Natural killer cell (primary cell): ENCODE results near the gene SLC22A4. TPM values are rescaled to one million over a fixed set of nuclear protein-coding genes. Genes with fewer than 3 reads are reported as not detected.

Experiments
- ATAC-seq, 3 donors: fragments of 150-1000 bp in 2 of 3; fragments of 200-7000 bp in 1 of 3; cut with Tn5 transposase; 1 replicate in 1 of 3; 2 replicates in 2 of 3; pipeline ENCODE4 v1.10.0; 2021; ENCODE audit warnings: mild to moderate bottlenecking in 2 of 3, moderate library complexity in 2 of 3
- DNase-seq, 2 donors: peaks; one replicate each; pipeline versions ENCODE4 v3.0.0 to v3.0.0-alpha.2; 2013 to 2021; ENCODE audit warnings: mixed read lengths in 1 of 2
- H3K27ac ChIP-seq: one replicate; pipeline ENCODE4 v1.5.1; 2013; ENCODE audit warnings: mild to moderate bottlenecking, low read length
- H3K27me3 ChIP-seq: one replicate; pipeline ENCODE4 v1.6.1; 2013; ENCODE audit warnings: low read length; ENCODE audit not compliant: control insufficient read depth, insufficient read depth
- H3K36me3 ChIP-seq: one replicate; pipeline ENCODE4 v1.6.1; 2013; ENCODE audit warnings: low read length; ENCODE audit not compliant: control insufficient read depth, insufficient read depth
- H3K4me1 ChIP-seq: one replicate; pipeline ENCODE4 v1.6.1; 2013; ENCODE audit warnings: low read length; ENCODE audit not compliant: control insufficient read depth, insufficient read depth
- H3K4me3 ChIP-seq: one replicate; pipeline ENCODE4 v1.5.1; 2013; ENCODE audit warnings: low read length
- H3K9me3 ChIP-seq: one replicate; pipeline ENCODE4 v1.6.1; 2013; ENCODE audit warnings: low read length; ENCODE audit not compliant: control insufficient read depth, insufficient read depth
- H3K27ac Mint-ChIP-seq, 2 donors: one replicate each; pipeline ENCODE4 v1.8.0; 2022; ENCODE audit warnings: mild to moderate bottlenecking in 2 of 2, mixed read lengths in 2 of 2, moderate library complexity in 1 of 2
- H3K27me3 Mint-ChIP-seq, 2 donors: one replicate each; pipeline ENCODE4 v1.8.0; 2022; ENCODE audit warnings: low read depth in 2 of 2, mixed read lengths in 2 of 2
- H3K36me3 Mint-ChIP-seq: one replicate; pipeline ENCODE4 v1.8.0; 2022; ENCODE audit warnings: mixed read lengths
- H3K4me1 Mint-ChIP-seq, 2 donors: one replicate each; pipeline ENCODE4 v1.8.0; 2022; ENCODE audit warnings: mixed read lengths in 2 of 2
- H3K4me3 Mint-ChIP-seq: one replicate; pipeline ENCODE4 v1.8.0; 2022; ENCODE audit warnings: mild to moderate bottlenecking, moderate library complexity, mixed read lengths
- H3K9me3 Mint-ChIP-seq, 2 donors: one replicate each; pipeline ENCODE4 v1.8.0; 2022; ENCODE audit warnings: mixed read lengths in 2 of 2
- WGBS: methylation state at CpG from one replicate; pipeline ENCODE4 v1.1.7; 2013; ENCODE audit warnings: missing lambda C conversion rate; ENCODE audit not compliant: insufficient coverage; 5-methylcytosine and 5-hydroxymethylcytosine counted together
- intact Hi-C: fragments of 100-400 bp; cut with micrococcal nuclease; formaldehyde crosslinking; loops from one replicate; pipeline ENCODE4 v1.14.2; 2022
- total RNA-seq, 4 donors: library from RNA; stranded (reverse); fragments of 120-200 nt in 1 of 4; gene quantifications; one replicate each; pipeline versions ENCODE4 v1.2.3 to v1.2.4, GENCODE V29; 2013 to 2022
- TF ChIP-seq, protein P1 (sequence below): fragments of 200-600 bp; IDR thresholded peaks from one replicate; pipeline ENCODE4 v1.8.0; 2022; ENCODE audit warnings: antibody characterized with exemption

SLC22A4 gene
- total RNA-seq, 3 donors from 2014 or later (not counting 1 experiment from before 2014, with no cell fraction given): 0.14 to 2.3 (median 0.27) TPM

DNA sequence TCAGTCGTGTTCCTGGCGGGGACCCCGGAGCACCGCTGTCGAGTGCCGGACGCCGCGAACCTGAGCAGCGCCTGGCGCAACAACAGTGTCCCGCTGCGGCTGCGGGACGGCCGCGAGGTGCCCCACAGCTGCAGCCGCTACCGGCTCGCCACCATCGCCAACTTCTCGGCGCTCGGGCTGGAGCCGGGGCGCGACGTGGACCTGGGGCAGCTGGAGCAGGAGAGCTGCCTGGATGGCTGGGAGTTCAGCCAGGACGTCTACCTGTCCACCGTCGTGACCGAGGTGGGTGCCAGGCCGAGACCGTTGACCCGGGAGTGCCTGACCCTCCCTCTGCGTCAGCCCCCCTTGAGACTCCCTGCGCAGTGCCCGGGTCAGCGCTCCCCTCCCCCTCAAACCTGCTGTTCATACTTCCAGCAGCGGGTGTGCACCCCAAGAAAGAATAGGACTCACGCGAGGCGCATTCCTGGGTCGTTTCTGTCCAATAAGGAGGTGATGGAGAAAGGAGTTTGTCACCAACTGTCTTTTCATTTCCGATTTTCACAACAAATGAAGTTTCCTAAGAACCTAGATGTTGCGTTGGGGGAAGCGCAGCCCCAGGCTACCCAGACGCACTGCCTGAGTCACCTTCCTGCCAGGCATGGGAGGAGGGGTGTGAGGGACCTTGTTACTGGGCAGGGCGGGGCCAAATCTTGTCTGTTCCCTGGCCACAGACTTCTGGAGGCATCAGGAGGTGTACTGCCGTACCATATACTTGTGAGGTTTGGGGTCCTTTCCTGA, 722 bp downstream of the SLC22A4 start:
- peak; percentile 62 to 70 (median 67) for ATAC-seq
- H3K4me1 ChIP-seq: peaks cover 25% of the 10 kb centered on the region
- H3K27me3 Mint-ChIP-seq: peaks cover 46 to 56% of the 10 kb centered on the region in 2 donors
- DNase-seq: peak; percentile 30 to 65
- under 1% methylated on average over 49 of the region's 50 CpGs for WGBS
- peak overlapping the region; percentile 93 for H3K4me3 Mint-ChIP-seq
- TF ChIP-seq, protein P1, sequence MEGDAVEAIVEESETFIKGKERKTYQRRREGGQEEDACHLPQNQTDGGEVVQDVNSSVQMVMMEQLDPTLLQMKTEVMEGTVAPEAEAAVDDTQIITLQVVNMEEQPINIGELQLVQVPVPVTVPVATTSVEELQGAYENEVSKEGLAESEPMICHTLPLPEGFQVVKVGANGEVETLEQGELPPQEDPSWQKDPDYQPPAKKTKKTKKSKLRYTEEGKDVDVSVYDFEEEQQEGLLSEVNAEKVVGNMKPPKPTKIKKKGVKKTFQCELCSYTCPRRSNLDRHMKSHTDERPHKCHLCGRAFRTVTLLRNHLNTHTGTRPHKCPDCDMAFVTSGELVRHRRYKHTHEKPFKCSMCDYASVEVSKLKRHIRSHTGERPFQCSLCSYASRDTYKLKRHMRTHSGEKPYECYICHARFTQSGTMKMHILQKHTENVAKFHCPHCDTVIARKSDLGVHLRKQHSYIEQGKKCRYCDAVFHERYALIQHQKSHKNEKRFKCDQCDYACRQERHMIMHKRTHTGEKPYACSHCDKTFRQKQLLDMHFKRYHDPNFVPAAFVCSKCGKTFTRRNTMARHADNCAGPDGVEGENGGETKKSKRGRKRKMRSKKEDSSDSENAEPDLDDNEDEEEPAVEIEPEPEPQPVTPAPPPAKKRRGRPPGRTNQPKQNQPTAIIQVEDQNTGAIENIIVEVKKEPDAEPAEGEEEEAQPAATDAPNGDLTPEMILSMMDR: no peak
- H3K27ac ChIP-seq: peak overlapping the region; percentile 43
- H3K36me3 ChIP-seq: no peaks in the 10 kb centered on the region
- H3K36me3 Mint-ChIP-seq: no peaks in the 10 kb centered on the region
- peaks cover 13% of the 10 kb centered on the region for H3K27me3 ChIP-seq
- H3K27ac Mint-ChIP-seq: peak overlapping the region in 1 of 2 donors; percentile 70
- H3K4me1 Mint-ChIP-seq: peaks cover 11 to 27% of the 10 kb centered on the region in 2 donors
- intact Hi-C loops: no loop called here
- H3K4me3 ChIP-seq: peak overlapping the region; percentile 64
- no peaks in the 10 kb centered on the region for H3K9me3 ChIP-seq
- no peaks in the 10 kb centered on the region for H3K9me3 Mint-ChIP-seq

DNA sequence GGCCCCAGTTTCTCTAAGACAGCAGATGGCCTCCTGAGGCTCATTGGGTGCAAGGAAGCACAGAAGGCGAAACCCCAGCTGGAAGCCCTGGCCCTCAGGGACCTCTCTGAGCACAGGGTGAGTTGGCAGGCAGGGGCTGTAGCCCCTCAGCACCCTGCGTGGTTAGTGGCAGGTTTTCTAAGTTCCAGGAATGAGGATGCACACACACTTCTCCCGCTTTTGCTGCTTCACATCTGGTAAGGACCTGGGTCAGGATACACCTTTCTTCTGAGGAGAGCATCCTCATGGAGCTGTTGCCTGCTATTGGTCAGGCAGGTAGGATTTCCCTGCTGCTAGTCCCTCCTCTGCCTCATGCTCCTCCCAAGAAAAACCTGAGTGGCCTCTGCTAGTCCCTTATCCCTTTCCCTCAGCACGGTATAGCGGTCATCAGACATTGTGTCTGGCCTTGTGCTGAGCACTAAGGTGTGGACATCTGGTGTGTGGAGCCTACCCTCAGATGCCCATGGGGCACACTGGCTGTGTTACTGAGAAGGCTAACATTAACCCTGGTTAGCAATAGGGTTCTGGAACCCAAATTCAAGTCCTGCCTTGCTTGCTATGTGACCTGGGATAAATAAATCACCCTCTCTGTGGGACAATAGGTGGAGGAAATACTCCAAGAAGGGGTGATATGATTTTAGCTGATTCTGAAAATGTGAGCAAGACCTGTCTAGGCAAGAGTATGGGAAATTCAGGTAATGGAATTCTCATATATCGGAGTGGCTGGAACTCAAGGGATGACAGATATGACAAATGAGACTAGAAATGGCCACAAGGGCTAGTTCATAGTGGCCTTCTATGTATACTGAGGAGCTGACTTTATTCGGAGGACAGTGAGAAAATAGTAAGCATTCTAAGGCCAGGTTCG, 1.6 kb downstream of the SLC22A4 start:
- intact Hi-C loops: no loop called here
- peaks cover 25% of the 10 kb centered on the region for H3K4me1 ChIP-seq
- Mint-ChIP-seq H3K9me3 (no peaks in the 10 kb centered on the region), H3K4me3 (peak overlapping the region; percentile 93), H3K36me3 (no peaks in the 10 kb centered on the region), H3K27me3 (peaks cover 44 to 48% of the 10 kb centered on the region in 2 donors), H3K27ac (no peak overlapping the region), H3K4me1 (peaks cover 11 to 27% of the 10 kb centered on the region in 2 donors)
- DNase-seq (no peak), ATAC-seq (no peak)
- H3K4me3 ChIP-seq: no peak overlapping the region
- H3K9me3 ChIP-seq: no peaks in the 10 kb centered on the region
- H3K36me3 ChIP-seq: no peaks in the 10 kb centered on the region
- TF ChIP-seq, protein P1: no peak
- 89% methylated on average over 8 of the region's 8 CpGs for WGBS
- H3K27ac ChIP-seq: no peak overlapping the region
- peaks cover 13% of the 10 kb centered on the region for H3K27me3 ChIP-seq

DNA sequence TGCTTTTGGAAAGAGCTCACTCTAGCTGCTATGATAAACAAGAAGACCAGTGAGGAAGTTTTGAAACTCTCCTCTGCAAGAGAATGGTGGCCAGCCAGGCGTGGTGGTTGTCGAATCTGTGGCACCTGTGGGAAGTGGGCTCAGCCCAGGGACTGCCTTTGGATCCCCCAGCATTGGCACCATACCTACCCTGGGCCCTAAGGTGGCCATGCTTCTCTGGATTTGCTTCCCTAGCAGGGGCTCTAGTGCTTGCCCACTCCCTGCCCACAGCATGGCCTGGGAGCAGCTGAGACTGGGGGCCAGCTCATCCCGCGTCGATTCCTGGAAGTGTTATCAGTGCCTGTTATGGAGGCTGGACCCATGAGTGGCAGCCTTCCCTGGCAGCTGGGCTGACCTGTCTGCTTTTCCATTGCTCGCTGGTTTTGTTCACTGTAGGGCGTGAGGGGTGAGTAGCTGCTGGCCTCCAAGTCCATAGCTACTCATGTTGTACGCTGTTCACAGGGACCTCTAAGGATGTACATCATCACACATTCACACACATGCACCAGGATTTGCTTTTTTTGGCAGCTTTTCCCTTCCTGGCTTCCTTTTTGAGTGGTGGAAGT, 2.3 kb downstream of the SLC22A4 start:
- H3K4me1 Mint-ChIP-seq: peaks cover 11 to 27% of the 10 kb centered on the region in 2 donors
- H3K27ac Mint-ChIP-seq: no peak overlapping the region
- 92% methylated on average over 7 of the region's 8 CpGs for WGBS
- intact Hi-C loops: no loop called here
- H3K9me3 Mint-ChIP-seq: no peaks in the 10 kb centered on the region
- ATAC-seq: no peak
- Histone ChIP-seq H3K9me3 (no peaks in the 10 kb centered on the region), H3K27me3 (peaks cover 11% of the 10 kb centered on the region), H3K4me3 (no peak overlapping the region), H3K36me3 (no peaks in the 10 kb centered on the region), H3K27ac (no peak overlapping the region), H3K4me1 (peaks cover 25% of the 10 kb centered on the region)
- peaks cover 38 to 41% of the 10 kb centered on the region in 2 donors for H3K27me3 Mint-ChIP-seq
- H3K36me3 Mint-ChIP-seq: no peaks in the 10 kb centered on the region
- TF ChIP-seq, protein P1: no peak
- DNase-seq: no peak
- peak overlapping the region; percentile 72 for H3K4me3 Mint-ChIP-seq
